HFFc6 (cell line): ENCODE data around the gene HSD11B2. TPM values are rescaled to one million over a fixed set of nuclear protein-coding genes. Genes with fewer than 3 reads are reported as not detected.
A peak's percentile ranks its signal among the peaks of the same experiment; 100 is the strongest.

Source experiments
- DNase-seq: peaks from one replicate; pipeline ENCODE4 v3.0.0-alpha.2; 2018
- H3K27ac Mint-ChIP-seq: 2 replicates; pipeline ENCODE4 v1.8.0; 2020; ENCODE audit warnings: mild to moderate bottlenecking, mixed read lengths
- H3K27me3 Mint-ChIP-seq: 2 replicates; pipeline ENCODE4 v1.8.0; 2021; ENCODE audit warnings: mild to moderate bottlenecking, moderate library complexity, mixed read lengths; ENCODE audit not compliant: insufficient read depth
- H3K36me3 Mint-ChIP-seq: 2 replicates; pipeline ENCODE4 v1.8.0; 2021; ENCODE audit warnings: low read depth, mixed read lengths
- H3K4me1 Mint-ChIP-seq: 2 replicates; pipeline ENCODE4 v1.8.0; 2020; ENCODE audit warnings: low read depth, mixed read lengths
- H3K4me3 Mint-ChIP-seq: 2 replicates; pipeline ENCODE4 v1.8.0; 2020; ENCODE audit warnings: mild to moderate bottlenecking, moderate library complexity, mixed read lengths
- H3K9me3 Mint-ChIP-seq: 2 replicates; pipeline ENCODE4 v1.8.0; 2020; ENCODE audit warnings: mild to moderate bottlenecking, mixed read lengths
- total RNA-seq, 6 experiments: library from RNA; stranded (reverse); fragmentation: NEBNext Ultra II Directional; extraction: Animal tissue kit (Norgen Biotek cat#: 25700); gene quantifications; 2 replicates in 1 of 6; 3 replicates in 5 of 6; pipeline ENCODE4 v1.2.3, GENCODE V29; 2021
- TF ChIP-seq, protein P1 (sequence below): fragments of 200-600 bp; sonication (generic); IDR thresholded peaks from 2 replicates; pipeline ENCODE4 v1.5.0; 2021; ENCODE audit warnings: antibody characterized with exemption, mild to moderate bottlenecking

HSD11B2 gene
- total RNA-seq, 6 experiments from 2014 or later, result not detected

DNA sequence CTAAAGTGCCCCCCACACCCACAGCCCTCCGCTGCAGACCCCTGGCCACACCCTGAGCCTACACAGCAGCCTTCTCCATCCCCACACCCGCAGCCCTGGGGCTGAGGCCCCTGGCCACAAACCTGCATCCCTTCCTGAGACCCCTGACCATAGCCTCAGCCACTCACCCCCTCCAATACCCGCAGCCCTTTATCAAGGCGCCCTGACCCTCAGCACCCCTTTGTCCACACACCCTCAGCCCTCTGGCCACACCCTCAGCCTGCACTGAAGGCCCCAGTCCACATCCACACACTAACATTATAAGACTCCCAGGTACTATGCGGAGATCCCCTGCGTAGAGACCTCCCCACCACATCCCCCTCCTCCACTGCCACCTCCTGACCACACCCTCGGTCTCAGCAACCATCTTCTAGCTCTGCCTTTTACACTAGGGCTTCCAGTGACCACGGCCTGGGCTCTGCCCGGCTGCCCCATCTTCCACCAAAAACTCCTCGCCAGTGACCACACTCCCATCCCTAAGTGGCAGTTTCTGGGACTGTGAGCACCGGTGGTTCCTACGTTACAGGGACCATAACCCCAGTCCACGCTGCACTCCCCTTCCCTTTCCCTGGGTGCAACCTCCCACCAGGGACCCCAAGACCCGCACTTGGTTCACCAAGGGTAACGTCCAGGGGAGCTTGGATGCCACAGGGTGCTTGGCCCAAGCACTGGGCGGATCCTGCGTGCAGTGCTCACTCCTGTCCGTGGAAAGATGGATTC, 38.4 kb upstream of the HSD11B2 start:
- Mint-ChIP-seq H3K4me3 (no peak overlapping the region), H3K36me3 (no peaks in the 10 kb centered on the region), H3K4me1 (no peaks in the 10 kb centered on the region), H3K9me3 (no peaks in the 10 kb centered on the region), H3K27me3 (peaks cover 20% of the 10 kb centered on the region), H3K27ac (0 out of 2 replicates have a peak overlapping the region, but pooled peaks have one; percentile 26)
- TF ChIP-seq, protein P1, sequence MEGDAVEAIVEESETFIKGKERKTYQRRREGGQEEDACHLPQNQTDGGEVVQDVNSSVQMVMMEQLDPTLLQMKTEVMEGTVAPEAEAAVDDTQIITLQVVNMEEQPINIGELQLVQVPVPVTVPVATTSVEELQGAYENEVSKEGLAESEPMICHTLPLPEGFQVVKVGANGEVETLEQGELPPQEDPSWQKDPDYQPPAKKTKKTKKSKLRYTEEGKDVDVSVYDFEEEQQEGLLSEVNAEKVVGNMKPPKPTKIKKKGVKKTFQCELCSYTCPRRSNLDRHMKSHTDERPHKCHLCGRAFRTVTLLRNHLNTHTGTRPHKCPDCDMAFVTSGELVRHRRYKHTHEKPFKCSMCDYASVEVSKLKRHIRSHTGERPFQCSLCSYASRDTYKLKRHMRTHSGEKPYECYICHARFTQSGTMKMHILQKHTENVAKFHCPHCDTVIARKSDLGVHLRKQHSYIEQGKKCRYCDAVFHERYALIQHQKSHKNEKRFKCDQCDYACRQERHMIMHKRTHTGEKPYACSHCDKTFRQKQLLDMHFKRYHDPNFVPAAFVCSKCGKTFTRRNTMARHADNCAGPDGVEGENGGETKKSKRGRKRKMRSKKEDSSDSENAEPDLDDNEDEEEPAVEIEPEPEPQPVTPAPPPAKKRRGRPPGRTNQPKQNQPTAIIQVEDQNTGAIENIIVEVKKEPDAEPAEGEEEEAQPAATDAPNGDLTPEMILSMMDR, result no peak
- DNase-seq, result no peak

- TF ChIP-seq, protein P1, result peak; percentile 77
- no peaks in the 10 kb centered on the region for H3K4me1 Mint-ChIP-seq
- peak; percentile 62 for DNase-seq
- H3K36me3 Mint-ChIP-seq, result no peaks in the 10 kb centered on the region
- peak within 1 kb of the TSS; percentile 5 for H3K4me3 Mint-ChIP-seq
- H3K27ac Mint-ChIP-seq, result 0 out of 2 replicates have a peak within 1 kb of the TSS, but pooled peaks have one; percentile 26
- H3K9me3 Mint-ChIP-seq, result no peaks in the 10 kb centered on the region
- peaks cover 20% of the 10 kb centered on the region for H3K27me3 Mint-ChIP-seq
Measured at GRCh38 chr16:67393111-67393787, 37.7 kb upstream of the HSD11B2 start, which contains the start of gene TPPP3. Gene TPPP3, minus strand, starts transcription at chr16:67393498. Its CDS starts 2,387 bp downstream, at chr16:67391111.

GRCh38 chr16:67393788-67394154, 37.1 kb upstream of the HSD11B2 start:
- peak overlapping the region; percentile 5; the same call in 1 of the 2 replicates for H3K4me3 Mint-ChIP-seq

DNA sequence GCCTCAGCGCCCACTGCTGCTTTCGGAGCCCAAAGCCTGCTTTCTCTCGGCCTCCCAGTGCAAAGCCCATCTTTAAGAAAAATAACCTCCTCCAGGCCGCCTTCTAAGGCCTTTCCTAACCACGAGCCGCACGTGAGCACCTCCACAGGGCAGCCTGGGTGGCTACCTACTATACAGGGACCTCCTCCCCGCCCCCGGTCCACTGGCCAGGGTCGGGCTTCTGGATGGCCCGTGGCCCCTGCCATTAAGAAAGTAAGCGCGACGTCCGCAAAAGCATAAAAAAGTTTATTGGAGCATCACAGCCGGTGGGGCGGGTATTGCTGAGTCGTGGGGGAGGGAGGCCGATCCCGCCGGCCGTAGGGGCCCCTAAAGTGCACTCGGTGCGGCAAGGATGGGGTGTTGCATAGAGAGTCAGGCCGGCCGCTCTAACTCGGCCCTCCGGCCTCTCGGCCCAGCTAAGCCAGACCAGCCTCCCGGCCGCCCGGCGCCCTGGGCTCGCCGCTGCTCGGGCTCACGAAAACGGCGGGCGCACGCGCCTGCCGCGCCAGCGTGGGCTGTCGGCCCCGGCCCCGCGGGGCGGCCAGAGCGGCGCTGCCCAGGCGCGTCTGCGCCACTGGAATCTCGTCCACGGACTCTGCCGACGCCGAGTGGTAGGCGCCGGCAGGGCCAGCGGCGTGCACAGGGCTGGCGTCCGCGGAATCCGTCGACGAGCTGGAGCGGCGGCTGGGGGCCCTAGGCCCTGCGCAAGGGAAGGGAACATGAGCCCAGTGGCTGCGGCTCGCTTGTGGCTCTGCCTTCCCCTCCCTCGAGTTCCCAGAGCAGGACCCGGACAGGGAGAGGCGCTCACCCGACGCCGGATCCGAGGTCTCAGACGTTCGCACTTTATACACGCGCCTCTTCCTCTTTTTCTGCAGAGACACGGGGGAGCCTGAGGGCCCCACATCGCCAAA, 36.5 kb upstream of the HSD11B2 start:
- Mint-ChIP-seq H3K4me1 (no peaks in the 10 kb centered on the region), H3K9me3 (no peaks in the 10 kb centered on the region), H3K27ac (no peak overlapping the region), H3K4me3 (peak overlapping the region; percentile 5), H3K36me3 (no peaks in the 10 kb centered on the region), H3K27me3 (peaks cover 16% of the 10 kb centered on the region)
- TF ChIP-seq, protein P1, result no peak
- DNase-seq, result no peak

More at GRCh38 chr16:67393788-67394154, 37.1 kb upstream of the HSD11B2 start:
- Mint-ChIP-seq H3K36me3 (no peaks in the 10 kb centered on the region), H3K9me3 (no peaks in the 10 kb centered on the region), H3K27me3 (peaks cover 17% of the 10 kb centered on the region), H3K27ac (no peak overlapping the region), H3K4me1 (no peaks in the 10 kb centered on the region)
- TF ChIP-seq, protein P1, result no peak
- DNase-seq, result no peak

DNA sequence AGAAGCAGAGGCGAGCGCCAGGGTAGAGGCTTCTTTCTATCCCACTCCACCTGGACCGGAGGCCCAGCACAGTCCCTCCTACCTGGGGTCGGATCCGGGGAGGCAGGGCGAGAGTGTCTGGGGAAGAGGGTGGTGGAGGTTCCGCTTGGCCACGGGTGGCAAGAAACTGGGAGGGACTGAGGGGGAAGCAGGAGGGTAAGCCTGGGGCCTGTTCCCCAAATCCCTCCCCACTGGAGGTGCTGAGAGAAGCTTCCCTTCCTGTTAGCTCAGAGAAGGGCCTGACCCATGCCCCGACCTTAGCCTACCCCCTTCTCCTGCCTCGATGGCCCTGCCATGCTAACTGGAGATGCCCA, 35.8 kb upstream of the HSD11B2 start:
- Mint-ChIP-seq H3K36me3 (no peaks in the 10 kb centered on the region), H3K27ac (no peak overlapping the region), H3K9me3 (no peaks in the 10 kb centered on the region), H3K4me1 (no peaks in the 10 kb centered on the region), H3K27me3 (peaks cover 10% of the 10 kb centered on the region), H3K4me3 (no peak overlapping the region)
- DNase-seq, result no peak
- TF ChIP-seq, protein P1, result no peak
